Calu3 (cell line): ENCODE data around the gene PSMB5. TPM values are rescaled to one million over a fixed set of nuclear protein-coding genes. Genes with fewer than 3 reads are reported as not detected.

Experiments
- BruUV-seq: library from RNA; stranded (reverse); fragments of 400-500 nt; replicated peaks from 2 replicates; lab custom pipeline; 2021; lab: Mats Ljungman, UMichigan
- CTCF ChIA-PET: fragments of 300-600 bp; sonication (Branson Sonifier 250); formaldehyde crosslinking; loops from one replicate; lab custom pipeline; 2022; ENCODE audit warnings: antibody characterized with exemption; lab: Charles Lee
- DNase-seq: peaks from one replicate; pipeline ENCODE4 v3.0.0; 2022
- H3K27ac Mint-ChIP-seq: one replicate; pipeline ENCODE4 v1.8.0; 2022; ENCODE audit warnings: mixed read lengths; ENCODE audit not compliant: unreplicated experiment
- H3K27me3 Mint-ChIP-seq: one replicate; pipeline ENCODE4 v1.8.0; 2022; ENCODE audit warnings: mixed read lengths; ENCODE audit not compliant: unreplicated experiment
- H3K36me3 Mint-ChIP-seq: one replicate; pipeline ENCODE4 v1.8.0; 2022; ENCODE audit warnings: mild to moderate bottlenecking, moderate library complexity, mixed read lengths; ENCODE audit not compliant: insufficient read depth, unreplicated experiment
- H3K4me1 Mint-ChIP-seq: one replicate; pipeline ENCODE4 v1.8.0; 2022; ENCODE audit warnings: mild to moderate bottlenecking, low read depth, mixed read lengths; ENCODE audit not compliant: unreplicated experiment
- H3K4me3 Mint-ChIP-seq: one replicate; pipeline ENCODE4 v1.8.0; 2022; ENCODE audit warnings: mild to moderate bottlenecking, low read depth, moderate library complexity, mixed read lengths; ENCODE audit not compliant: unreplicated experiment
- H3K9me3 Mint-ChIP-seq: one replicate; pipeline ENCODE4 v1.8.0; 2022; ENCODE audit warnings: low read depth, mixed read lengths; ENCODE audit not compliant: unreplicated experiment
- CTCF ChIP-seq: fragments of 200-600 bp; IDR thresholded peaks from one replicate; pipeline ENCODE4 v1.8.0; 2022; ENCODE audit warnings: antibody characterized with exemption; ENCODE audit not compliant: unreplicated experiment
- intact Hi-C: fragments of 100-400 bp; cut with micrococcal nuclease; formaldehyde crosslinking; loops from one replicate; pipeline ENCODE4 v1.10.0; 2022; ENCODE audit not compliant: unreplicated experiment
- total RNA-seq: library from RNA; stranded (reverse); gene quantifications from 2 replicates; pipeline ENCODE4 v1.2.3, GENCODE V29; 2022

PSMB5 gene
- total RNA-seq, 1 experiment from 2014 or later = 121 TPM

GRCh38 chr14:23052671-23053070 lies 18.0 kb upstream of the PSMB5 start:
- intact Hi-C loops = no loop called here
- no peaks in the 10 kb centered on the region for H3K9me3 Mint-ChIP-seq
- no peaks in the 10 kb centered on the region for H3K27me3 Mint-ChIP-seq
- H3K27ac Mint-ChIP-seq = no peak overlapping the region
- no peak for TF ChIP-seq CTCF
- peaks cover 14% of the 10 kb centered on the region for H3K4me1 Mint-ChIP-seq
- BruUV-seq = no TSS peak
- CTCF ChIA-PET = no interaction called here
- H3K4me3 Mint-ChIP-seq = no peak overlapping the region
- no peak for DNase-seq
- H3K36me3 Mint-ChIP-seq = peaks cover 15% of the 10 kb centered on the region

GRCh38 chr14:23052182-23052623 lies 17.5 kb upstream of the PSMB5 start:
- intact Hi-C loops = no loop called here
- Mint-ChIP-seq H3K36me3 (peaks cover 13% of the 10 kb centered on the region), H3K4me1 (peaks cover 14% of the 10 kb centered on the region), H3K27ac (no peak overlapping the region), H3K9me3 (no peaks in the 10 kb centered on the region), H3K27me3 (no peaks in the 10 kb centered on the region), H3K4me3 (no peak overlapping the region)
- TF ChIP-seq CTCF = no peak
- BruUV-seq = no TSS peak
- DNase-seq = no peak
- CTCF ChIA-PET = no interaction called here

- peaks cover 5% of the 10 kb centered on the region for H3K36me3 Mint-ChIP-seq
- BruUV-seq = no TSS peak
- DNase-seq = no peak
- CTCF ChIA-PET = interaction anchor here (0.6 kb wide), 1 partner anchor 11 kb away, joined by 8 read pairs; no protein-coding TSS in a partner anchor
- peaks cover 9% of the 10 kb centered on the region for H3K4me1 Mint-ChIP-seq
- H3K4me3 Mint-ChIP-seq = no peak overlapping the region
- TF ChIP-seq CTCF = no peak
- no peaks in the 10 kb centered on the region for H3K27me3 Mint-ChIP-seq
- H3K27ac Mint-ChIP-seq = no peak overlapping the region
- intact Hi-C loops = no loop called here
- no peaks in the 10 kb centered on the region for H3K9me3 Mint-ChIP-seq
Observed at GRCh38 chr14:23051141-23052057, 16.7 kb upstream of the PSMB5 start.

GRCh38 chr14:23049011-23049410 lies 14.3 kb upstream of the PSMB5 start:
- intact Hi-C loops = no loop called here
- Mint-ChIP-seq H3K27ac (no peak overlapping the region), H3K4me3 (no peak overlapping the region), H3K4me1 (no peaks in the 10 kb centered on the region), H3K27me3 (peaks cover 13% of the 10 kb centered on the region), H3K9me3 (no peaks in the 10 kb centered on the region), H3K36me3 (no peaks in the 10 kb centered on the region)
- CTCF ChIA-PET = no interaction called here
- DNase-seq = no peak
- BruUV-seq = no TSS peak
- no peak for TF ChIP-seq CTCF
